Endothelial cell of umbilical vein (primary cell): ENCODE data around the gene PRSS36.

Experiments
- CTCF ChIP-seq, 2 donors: IDR thresholded peaks; 1 replicate in 1 of 2; 2 replicates in 1 of 2; pipeline ENCODE4 v1.5.1; 2011; ENCODE audit warnings: low read length in 2 of 2, mild to moderate bottlenecking in 2 of 2, moderate library complexity in 2 of 2, control low read depth in 1 of 2, inconsistent platforms in 1 of 2, low read depth in 1 of 2; ENCODE audit not compliant: insufficient read depth in 1 of 2; ENCODE audit errors: extremely low read depth in 1 of 2
- POLR2A ChIP-seq: IDR thresholded peaks from 2 replicates; pipeline ENCODE4 v1.6.1; 2012; ENCODE audit warnings: low read depth, mild to moderate bottlenecking, control low read depth, low read length

GRCh38 chr16:31141489-31142108 lies 8.3 kb downstream of the PRSS36 start:
- TF ChIP-seq CTCF (IDR thresholded peaks at IDR 0.05; ENCODE audit: extremely low read depth in 1 of 2, insufficient read depth in 1 of 2, low read depth in 1 of 2, low read length in 2 of 2) (no peak), POLR2A (peak; percentile 8)
